Hepatocyte (in vitro differentiated cells): ENCODE data around the gene DUSP16. TPM values are rescaled to one million over a fixed set of nuclear protein-coding genes. Genes with fewer than 3 reads are reported as not detected.

Experiments used
- DNase-seq: peaks from one replicate; pipeline ENCODE4 v3.0.0-alpha.2; 2016; ENCODE audit warnings: low spot score
- H2AFZ ChIP-seq: fragments of 200-600 bp; sonication (generic); 2 replicates; pipeline ENCODE4 v1.6.0; 2016; ENCODE audit warnings: antibody characterized with exemption, mild to moderate bottlenecking
- H3K27ac ChIP-seq: fragments of 200-600 bp; sonication (generic); 2 replicates; pipeline ENCODE4 v1.5.1; 2016; ENCODE audit warnings: mild to moderate bottlenecking
- H3K27me3 ChIP-seq: fragments of 200-600 bp; sonication (generic); 2 replicates; pipeline ENCODE4 v1.6.1; 2016
- H3K36me3 ChIP-seq: fragments of 200-600 bp; sonication (generic); replicated peaks from 2 replicates; pipeline ENCODE4 v1.5.1; 2016; ENCODE audit warnings: low read depth; ENCODE audit not compliant: insufficient read depth
- H3K4me1 ChIP-seq: fragments of 200-600 bp; sonication (generic); 2 replicates; pipeline ENCODE4 v1.5.1; 2016; ENCODE audit warnings: mild to moderate bottlenecking, moderate library complexity; ENCODE audit not compliant: insufficient read depth
- H3K4me2 ChIP-seq: fragments of 200-600 bp; sonication (generic); 2 replicates; pipeline ENCODE4 v1.6.0; 2016
- H3K4me3 ChIP-seq: fragments of 200-600 bp; sonication (generic); 2 replicates; pipeline ENCODE4 v1.5.1; 2016; ENCODE audit warnings: mild to moderate bottlenecking
- H3K79me2 ChIP-seq: fragments of 200-600 bp; sonication (generic); 2 replicates; pipeline ENCODE4 v1.6.0; 2017; ENCODE audit warnings: mild to moderate bottlenecking
- H3K9me2 ChIP-seq: fragments of 200-600 bp; sonication (generic); replicated peaks from 2 replicates; pipeline ENCODE4 v1.6.0; 2017; ENCODE audit warnings: mild to moderate bottlenecking; ENCODE audit not compliant: insufficient read depth
- H3K9me3 ChIP-seq: fragments of 200-600 bp; sonication (generic); 2 replicates; pipeline ENCODE4 v1.5.1; 2016; ENCODE audit warnings: low read depth, mild to moderate bottlenecking
- H4K20me1 ChIP-seq: fragments of 200-600 bp; sonication (generic); 2 replicates; pipeline ENCODE4 v1.6.0; 2016; ENCODE audit warnings: mild to moderate bottlenecking; ENCODE audit not compliant: insufficient read depth, poor library complexity, severe bottlenecking
- EZH2 ChIP-seq: fragments of 200-600 bp; sonication (generic); IDR thresholded peaks from 2 replicates; pipeline ENCODE4 v1.6.1; 2016; ENCODE audit warnings: antibody characterized with exemption, mild to moderate bottlenecking, borderline replicate concordance
- EZH2phosphoT487 ChIP-seq: fragments of 200-600 bp; sonication (generic); IDR thresholded peaks from one replicate; pipeline ENCODE4 v1.6.1; 2018; ENCODE audit warnings: antibody characterized with exemption, mild to moderate bottlenecking, low read depth, moderate library complexity; ENCODE audit not compliant: unreplicated experiment, severe bottlenecking
- WGBS: methylation state at CpG from one replicate; pipeline ENCODE4 v1.1.6; 2016; ENCODE audit warnings: low lambda C conversion rate; ENCODE audit errors: missing lambda C conversion rate; 5-methylcytosine and 5-hydroxymethylcytosine counted together
- polyA plus RNA-seq: library from polyadenylated mRNA; unstranded; fragments of >200 nt; fragmentation: Nextera tagmentation; extraction: Ambion mirVana; gene quantifications from 2 replicates; pipeline ENCODE4 v1.2.1, GENCODE V29; 2016
- total RNA-seq: library from RNA; depleted of rRNA; stranded (reverse); fragments of >200 nt; gene quantifications from 2 replicates; pipeline ENCODE4 v1.2.3, GENCODE V29; 2014
- TF ChIP-seq, protein P1 (sequence below): fragments of 200-600 bp; sonication (generic); IDR thresholded peaks from 2 replicates; pipeline ENCODE4 v1.5.1; 2016; ENCODE audit warnings: antibody characterized with exemption, mild to moderate bottlenecking; ENCODE audit not compliant: poor library complexity

The DUSP16 gene
- total and polyA plus RNA-seq, 2 experiments from 2014 or later, result 13.4 to 74.1 TPM

DNA sequence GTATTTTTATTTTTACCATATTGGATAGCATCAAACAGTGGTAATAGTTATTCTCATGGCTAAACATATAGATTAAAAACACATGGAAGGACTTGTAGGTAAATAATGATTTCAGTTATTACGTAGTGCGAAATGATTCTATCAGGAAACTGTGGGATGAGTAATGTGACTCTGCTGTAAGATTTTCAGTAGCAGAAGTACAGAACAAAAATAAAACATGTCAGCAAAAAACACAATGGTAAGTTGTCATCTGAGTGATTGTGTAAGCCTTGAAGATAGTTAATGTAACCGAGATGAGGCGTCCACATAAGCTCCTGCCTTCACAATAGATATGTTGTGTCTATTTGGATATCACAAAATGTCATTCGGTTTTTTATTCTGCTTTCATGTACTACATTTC is 106.0 kb downstream of the DUSP16 start:
- WGBS, result 85% methylated on average over 5 of the region's 5 CpGs

DNA sequence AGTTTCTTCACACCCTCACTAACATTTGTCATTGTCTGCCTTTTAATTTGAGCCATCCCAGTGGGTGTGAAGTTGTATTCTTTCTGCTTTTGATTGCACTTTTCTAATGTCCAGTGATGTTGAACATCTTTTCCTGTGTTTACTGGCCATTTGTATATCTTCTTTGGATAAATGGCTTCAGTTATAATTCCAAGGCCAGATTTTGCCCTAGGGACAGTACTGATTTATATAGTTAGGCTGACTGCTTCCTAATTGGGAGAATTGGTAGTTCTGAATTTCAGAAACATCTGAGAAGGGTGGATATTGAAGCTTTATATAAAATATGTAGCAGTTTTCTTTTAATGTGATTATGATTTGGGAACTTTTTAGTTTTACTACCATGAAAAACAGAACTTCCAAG is 108.3 kb downstream of the DUSP16 start:
- Histone ChIP-seq H3K27ac (no peak overlapping the region), H3K79me2 (no peaks in the 10 kb centered on the region), H3K4me2 (no peak overlapping the region), H3K27me3 (no peaks in the 10 kb centered on the region), H3K9me3 (no peaks in the 10 kb centered on the region), H3K36me3 (no peaks in the 10 kb centered on the region), H3K4me1 (peaks cover 22% of the 10 kb centered on the region), H2AFZ (no peak overlapping the region), H3K4me3 (no peak overlapping the region), H4K20me1 (no peaks in the 10 kb centered on the region), H3K9me2 (no peaks in the 10 kb centered on the region)
- DNase-seq, result no peak
- TF ChIP-seq EZH2 (no peak), EZH2phosphoT487 (no peak)
- TF ChIP-seq, protein P1, sequence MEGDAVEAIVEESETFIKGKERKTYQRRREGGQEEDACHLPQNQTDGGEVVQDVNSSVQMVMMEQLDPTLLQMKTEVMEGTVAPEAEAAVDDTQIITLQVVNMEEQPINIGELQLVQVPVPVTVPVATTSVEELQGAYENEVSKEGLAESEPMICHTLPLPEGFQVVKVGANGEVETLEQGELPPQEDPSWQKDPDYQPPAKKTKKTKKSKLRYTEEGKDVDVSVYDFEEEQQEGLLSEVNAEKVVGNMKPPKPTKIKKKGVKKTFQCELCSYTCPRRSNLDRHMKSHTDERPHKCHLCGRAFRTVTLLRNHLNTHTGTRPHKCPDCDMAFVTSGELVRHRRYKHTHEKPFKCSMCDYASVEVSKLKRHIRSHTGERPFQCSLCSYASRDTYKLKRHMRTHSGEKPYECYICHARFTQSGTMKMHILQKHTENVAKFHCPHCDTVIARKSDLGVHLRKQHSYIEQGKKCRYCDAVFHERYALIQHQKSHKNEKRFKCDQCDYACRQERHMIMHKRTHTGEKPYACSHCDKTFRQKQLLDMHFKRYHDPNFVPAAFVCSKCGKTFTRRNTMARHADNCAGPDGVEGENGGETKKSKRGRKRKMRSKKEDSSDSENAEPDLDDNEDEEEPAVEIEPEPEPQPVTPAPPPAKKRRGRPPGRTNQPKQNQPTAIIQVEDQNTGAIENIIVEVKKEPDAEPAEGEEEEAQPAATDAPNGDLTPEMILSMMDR, result no peak

More for the DNA sequence above, 106.0 kb downstream of the DUSP16 start:
- Histone ChIP-seq H3K36me3 (no peaks in the 10 kb centered on the region), H3K9me3 (no peaks in the 10 kb centered on the region), H3K9me2 (no peaks in the 10 kb centered on the region), H3K4me3 (no peak overlapping the region), H3K4me2 (no peak overlapping the region), H2AFZ (no peak overlapping the region), H3K79me2 (no peaks in the 10 kb centered on the region), H3K4me1 (peaks cover under 1% of the 10 kb centered on the region), H4K20me1 (no peaks in the 10 kb centered on the region), H3K27me3 (no peaks in the 10 kb centered on the region), H3K27ac (no peak overlapping the region)
- no peak for TF ChIP-seq EZH2
- no peak for TF ChIP-seq EZH2phosphoT487
- TF ChIP-seq, protein P1, result no peak
- DNase-seq, result no peak

DNA sequence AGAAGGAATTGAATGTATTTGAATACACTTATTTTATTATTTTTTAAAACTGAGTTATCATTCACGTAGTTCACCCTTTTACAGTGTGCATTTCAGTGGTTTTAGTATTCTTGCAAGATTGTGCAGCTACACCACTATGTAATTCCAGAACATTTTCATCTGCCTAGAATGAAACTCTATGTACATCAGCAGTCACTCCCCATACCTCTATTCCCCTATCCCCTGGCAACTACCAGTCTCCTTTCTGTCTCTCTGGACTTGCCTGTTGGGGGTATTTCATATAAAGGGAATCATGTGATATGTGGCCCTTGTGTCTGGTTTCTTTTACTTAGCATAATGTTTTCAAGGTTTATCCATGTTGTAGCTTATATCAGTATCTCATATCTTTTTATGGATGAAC is 109.0 kb downstream of the DUSP16 start:
- no peaks in the 10 kb centered on the region for H3K9me3 ChIP-seq
- H3K4me1 ChIP-seq, result peaks cover 28% of the 10 kb centered on the region
- H4K20me1 ChIP-seq, result no peaks in the 10 kb centered on the region
- WGBS, result 97% methylated on average over 1 of the region's 1 CpG
- no peaks in the 10 kb centered on the region for H3K36me3 ChIP-seq
- TF ChIP-seq EZH2phosphoT487 (no peak), EZH2 (no peak)
- TF ChIP-seq, protein P1, result no peak
- no peak for DNase-seq
- H3K4me3 ChIP-seq, result no peak overlapping the region
- H3K79me2 ChIP-seq, result no peaks in the 10 kb centered on the region
- no peak overlapping the region for H3K4me2 ChIP-seq
- no peaks in the 10 kb centered on the region for H3K9me2 ChIP-seq
- H2AFZ ChIP-seq, result no peak overlapping the region
- no peak overlapping the region for H3K27ac ChIP-seq
- no peaks in the 10 kb centered on the region for H3K27me3 ChIP-seq
